Fibroblast of skin of scalp (primary cell): ENCODE measurements around the gene RPS16.

Source experiments
- DNase-seq: peaks from one replicate; pipeline ENCODE4 v3.0.0-alpha.2; 2013

RPS16 gene

DNA sequence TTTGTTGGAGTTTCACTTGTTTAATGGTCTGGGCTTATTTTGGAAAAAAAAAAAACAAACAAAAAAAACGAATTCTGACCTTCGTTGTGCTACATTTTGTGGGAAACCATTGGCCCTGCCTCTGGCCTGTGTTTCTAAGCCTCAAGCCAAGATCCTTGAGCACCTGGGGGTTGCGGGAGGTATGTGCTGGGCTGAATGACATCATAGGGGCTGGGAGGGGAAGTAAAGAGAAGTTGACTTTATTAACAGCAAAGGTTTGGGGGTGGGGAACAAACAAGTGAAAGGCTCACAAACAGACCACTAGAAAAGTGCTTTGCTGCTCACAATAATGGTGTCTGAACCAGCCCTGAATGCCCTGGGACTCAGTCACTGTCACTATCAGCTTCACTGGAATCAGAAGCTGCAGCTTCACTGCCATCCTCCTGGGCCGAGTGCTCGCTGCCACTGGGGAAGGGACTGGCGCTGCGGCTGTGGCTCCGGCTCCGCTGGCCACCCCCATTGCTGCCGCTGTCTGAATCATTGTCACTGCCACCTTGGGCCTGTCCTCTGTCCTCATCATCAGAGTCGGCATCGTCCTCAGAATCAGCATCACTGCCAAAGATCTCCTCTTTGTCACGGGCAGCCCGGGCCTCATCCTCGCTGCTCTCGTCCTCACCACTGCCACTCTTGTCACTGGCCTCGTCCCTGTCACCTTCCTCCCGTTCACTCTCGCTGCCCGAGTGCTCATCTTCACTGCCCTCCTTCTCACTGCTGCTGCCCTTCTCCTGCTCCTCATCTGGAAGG, 49.9 kb downstream of the RPS16 start:
- no peak for DNase-seq

DNA sequence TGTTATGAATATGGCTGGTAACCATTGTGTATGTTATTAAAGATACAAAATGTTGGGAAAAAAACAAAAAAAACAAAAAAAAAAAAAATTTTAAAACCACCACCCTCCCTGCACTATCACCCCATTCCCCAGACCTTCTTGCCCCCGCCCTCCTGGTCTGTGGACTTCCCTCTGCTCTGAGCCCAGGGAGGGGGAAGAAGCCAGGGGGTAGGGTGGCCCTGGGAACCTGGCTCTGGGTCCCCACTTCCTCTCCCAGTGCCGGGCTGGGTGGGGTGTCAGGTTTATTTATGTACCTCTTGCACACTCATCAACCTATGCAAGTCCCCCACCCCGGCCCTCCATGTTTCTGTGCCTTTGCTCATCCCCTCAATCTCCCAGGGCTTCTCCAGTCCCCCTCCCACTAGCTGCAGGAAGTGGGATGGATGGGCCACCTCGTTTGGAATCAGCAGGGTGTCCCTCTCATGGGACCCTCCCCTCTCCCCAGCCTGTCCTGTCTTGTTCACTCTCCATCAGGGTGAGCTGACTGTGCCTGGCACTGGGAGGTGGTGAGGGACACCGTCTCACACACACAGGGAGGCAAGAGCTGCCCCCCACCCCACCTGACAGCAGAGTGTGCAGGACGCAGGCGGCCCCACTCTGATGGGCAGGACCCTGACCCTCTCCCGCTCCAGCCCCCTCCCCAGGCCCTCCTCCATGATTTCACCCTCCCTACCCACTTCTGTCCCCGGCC, 50.7 kb downstream of the RPS16 start:
- no peak for DNase-seq
